ENCODE measurements around the gene MTUS2. TPM values are rescaled to one million over a fixed set of nuclear protein-coding genes. Genes with fewer than 3 reads are reported as not detected.

Gene MTUS2
- polyA plus RNA-seq, 2 of the 4 experiments (the other 2 are of a cell fraction): not detected

DNA sequence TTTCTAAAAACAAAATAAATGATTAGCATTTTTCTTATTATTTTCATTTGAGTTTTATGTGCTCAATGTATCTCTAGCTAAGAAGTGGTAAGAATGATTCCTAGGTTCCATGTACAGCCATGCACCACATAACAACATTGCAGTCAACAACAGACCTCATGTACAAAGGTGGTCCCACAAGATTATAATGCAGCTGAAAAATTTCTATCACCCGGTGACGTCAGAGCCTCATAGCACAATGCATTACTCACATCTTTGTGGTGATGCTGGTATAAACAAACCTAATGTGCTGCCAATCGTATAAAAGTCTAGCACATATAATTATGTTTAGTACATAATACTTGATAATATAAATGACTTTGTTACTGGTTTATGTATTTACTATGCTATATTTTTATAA is 654.9 kb downstream of the MTUS2 start:
- TF ChIP-seq HOXB5 (CRISPR knock-in tag; IDR thresholded peaks at IDR 0.05): no peak
- TF ChIP-seq, protein P1, sequence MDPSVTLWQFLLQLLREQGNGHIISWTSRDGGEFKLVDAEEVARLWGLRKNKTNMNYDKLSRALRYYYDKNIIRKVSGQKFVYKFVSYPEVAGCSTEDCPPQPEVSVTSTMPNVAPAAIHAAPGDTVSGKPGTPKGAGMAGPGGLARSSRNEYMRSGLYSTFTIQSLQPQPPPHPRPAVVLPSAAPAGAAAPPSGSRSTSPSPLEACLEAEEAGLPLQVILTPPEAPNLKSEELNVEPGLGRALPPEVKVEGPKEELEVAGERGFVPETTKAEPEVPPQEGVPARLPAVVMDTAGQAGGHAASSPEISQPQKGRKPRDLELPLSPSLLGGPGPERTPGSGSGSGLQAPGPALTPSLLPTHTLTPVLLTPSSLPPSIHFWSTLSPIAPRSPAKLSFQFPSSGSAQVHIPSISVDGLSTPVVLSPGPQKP (IDR thresholded peaks at IDR 0.05; ENCODE audit: low read depth, low read length): no peak
- TF ChIP-seq POLR2AphosphoS2 (conservative IDR thresholded peaks at IDR 0.05; ENCODE audit: low read length): no peak
- POLR2A ChIA-PET: no interaction called here

GRCh38 chr13:29476046-29476445 is 655.9 kb downstream of the MTUS2 start:
- no peak overlapping the region for H3K4me3 ChIP-seq
- FAIRE-seq (no peak), ATAC-seq (no peak), DNase-seq (ENCODE audit: low read depth in 1 of 2, low spot score in 1 of 2) (no peak)
- no peak overlapping the region for H3K27ac ChIP-seq
- ChIA-PET CTCF (no interaction called here), POLR2A (no interaction called here)
- WGBS (ENCODE audit: missing lambda C conversion rate): 19% methylated on average over 3 of the region's 3 CpGs
- no peaks in the 10 kb centered on the region for H3K4me1 ChIP-seq
- no peak overlapping the region for H3K4me2 ChIP-seq
- TF ChIP-seq MYC (IDR thresholded peaks at IDR 0.05; ENCODE audit: borderline replicate concordance, low read length) (no peak), HOXA7 (CRISPR knock-in tag; IDR thresholded peaks at IDR 0.05) (no peak), FOXS1 (CRISPR knock-in tag; IDR thresholded peaks at IDR 0.05) (no peak), ZNF302 (CRISPR knock-in tag; IDR thresholded peaks at IDR 0.05) (no peak), RAD21 (conservative IDR thresholded peaks at IDR 0.05 in 1 of 2, IDR thresholded peaks at IDR 0.05 in 1 of 2) (no peak), CBX2 (IDR thresholded peaks at IDR 0.05; ENCODE audit: borderline replicate concordance, low read depth) (no peak), EP300 (IDR thresholded peaks at IDR 0.05) (no peak), HMGXB4 (CRISPR knock-in tag; IDR thresholded peaks at IDR 0.05; ENCODE audit: borderline replicate concordance) (no peak), EHF (CRISPR knock-in tag; IDR thresholded peaks at IDR 0.05) (no peak), ESRRA (IDR thresholded peaks at IDR 0.05; ENCODE audit: borderline replicate concordance, low read length) (no peak), KDM5A (IDR thresholded peaks at IDR 0.05) (no peak), JUN (IDR thresholded peaks at IDR 0.05) (no peak), POLR2A (IDR thresholded peaks at IDR 0.05; ENCODE audit: low read length) (no peak), CHD2 (IDR thresholded peaks at IDR 0.05; ENCODE audit: low read length, partially characterized antibody) (no peak), JUNB (IDR thresholded peaks at IDR 0.05) (no peak), TP53 (CRISPR knock-in tag; IDR thresholded peaks at IDR 0.05) (no peak), CHD4 (IDR thresholded peaks at IDR 0.05; ENCODE audit: borderline replicate concordance) (no peak), NPAS2 (CRISPR knock-in tag; IDR thresholded peaks at IDR 0.05; ENCODE audit: borderline replicate concordance) (no peak)
- TF ChIP-seq, protein P2, sequence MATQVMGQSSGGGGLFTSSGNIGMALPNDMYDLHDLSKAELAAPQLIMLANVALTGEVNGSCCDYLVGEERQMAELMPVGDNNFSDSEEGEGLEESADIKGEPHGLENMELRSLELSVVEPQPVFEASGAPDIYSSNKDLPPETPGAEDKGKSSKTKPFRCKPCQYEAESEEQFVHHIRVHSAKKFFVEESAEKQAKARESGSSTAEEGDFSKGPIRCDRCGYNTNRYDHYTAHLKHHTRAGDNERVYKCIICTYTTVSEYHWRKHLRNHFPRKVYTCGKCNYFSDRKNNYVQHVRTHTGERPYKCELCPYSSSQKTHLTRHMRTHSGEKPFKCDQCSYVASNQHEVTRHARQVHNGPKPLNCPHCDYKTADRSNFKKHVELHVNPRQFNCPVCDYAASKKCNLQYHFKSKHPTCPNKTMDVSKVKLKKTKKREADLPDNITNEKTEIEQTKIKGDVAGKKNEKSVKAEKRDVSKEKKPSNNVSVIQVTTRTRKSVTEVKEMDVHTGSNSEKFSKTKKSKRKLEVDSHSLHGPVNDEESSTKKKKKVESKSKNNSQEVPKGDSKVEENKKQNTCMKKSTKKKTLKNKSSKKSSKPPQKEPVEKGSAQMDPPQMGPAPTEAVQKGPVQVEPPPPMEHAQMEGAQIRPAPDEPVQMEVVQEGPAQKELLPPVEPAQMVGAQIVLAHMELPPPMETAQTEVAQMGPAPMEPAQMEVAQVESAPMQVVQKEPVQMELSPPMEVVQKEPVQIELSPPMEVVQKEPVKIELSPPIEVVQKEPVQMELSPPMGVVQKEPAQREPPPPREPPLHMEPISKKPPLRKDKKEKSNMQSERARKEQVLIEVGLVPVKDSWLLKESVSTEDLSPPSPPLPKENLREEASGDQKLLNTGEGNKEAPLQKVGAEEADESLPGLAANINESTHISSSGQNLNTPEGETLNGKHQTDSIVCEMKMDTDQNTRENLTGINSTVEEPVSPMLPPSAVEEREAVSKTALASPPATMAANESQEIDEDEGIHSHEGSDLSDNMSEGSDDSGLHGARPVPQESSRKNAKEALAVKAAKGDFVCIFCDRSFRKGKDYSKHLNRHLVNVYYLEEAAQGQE (IDR thresholded peaks at IDR 0.05): no peak
- TF ChIP-seq, protein P3, sequence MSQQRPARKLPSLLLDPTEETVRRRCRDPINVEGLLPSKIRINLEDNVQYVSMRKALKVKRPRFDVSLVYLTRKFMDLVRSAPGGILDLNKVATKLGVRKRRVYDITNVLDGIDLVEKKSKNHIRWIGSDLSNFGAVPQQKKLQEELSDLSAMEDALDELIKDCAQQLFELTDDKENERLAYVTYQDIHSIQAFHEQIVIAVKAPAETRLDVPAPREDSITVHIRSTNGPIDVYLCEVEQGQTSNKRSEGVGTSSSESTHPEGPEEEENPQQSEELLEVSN (IDR thresholded peaks at IDR 0.05; ENCODE audit: borderline replicate concordance, low read depth): no peak
- H3K9me3 ChIP-seq: no peaks in the 10 kb centered on the region

More for the DNA sequence above, 654.9 kb downstream of the MTUS2 start:
- H3K9me3 ChIP-seq: no peaks in the 10 kb centered on the region
- no peak overlapping the region for H3K4me3 ChIP-seq
- 62% methylated on average over 3 of the region's 3 CpGs for WGBS (ENCODE audit: missing lambda C conversion rate)
- H3K4me1 ChIP-seq: no peaks in the 10 kb centered on the region
- no peak overlapping the region for H3K4me2 ChIP-seq
- CTCF ChIA-PET: no interaction called here
- FAIRE-seq: no peak
- no peak for DNase-seq (ENCODE audit: low read depth in 1 of 2, low spot score in 1 of 2)
- ATAC-seq: no peak
- H3K27ac ChIP-seq: no peak overlapping the region
